Cardiac muscle cell (in vitro differentiated cells and primary cell): Measurements from ENCODE around the gene GPRC6A. TPM values are rescaled to one million over a fixed set of nuclear protein-coding genes. Genes with fewer than 3 reads are reported as not detected.
"Not testable (repeated sequence)": the region's sequence is repeated elsewhere in the genome, so short reads cannot be mapped to it uniquely, and the experiment has no call there.

ENCODE experiments used
- DNase-seq, 2 donors: peaks; one replicate each; pipeline versions ENCODE4 v3.0.0 to v3.0.0-alpha.2; 2010 to 2017; ENCODE audit warnings: low read depth in 1 of 2, low spot score in 1 of 2
- H3K27ac ChIP-seq: fragments of 200-600 bp; sonication (generic); 2 replicates; pipeline ENCODE4 v1.5.1; 2016
- H3K27me3 ChIP-seq: fragments of 200-600 bp; sonication (generic); 2 replicates; pipeline ENCODE4 v1.6.0; 2016; ENCODE audit warnings: control low read depth
- H3K36me3 ChIP-seq: fragments of 200-600 bp; sonication (generic); 2 replicates; pipeline ENCODE4 v1.5.1; 2016; ENCODE audit warnings: control low read depth
- H3K4me1 ChIP-seq: fragments of 200-600 bp; sonication (generic); 2 replicates; pipeline ENCODE4 v1.8.1; 2017; ENCODE audit warnings: low read depth, mild to moderate bottlenecking, mixed run types
- H3K4me3 ChIP-seq: fragments of 200-600 bp; sonication (generic); 2 replicates; pipeline ENCODE4 v1.5.1; 2016; ENCODE audit warnings: mild to moderate bottlenecking
- H3K9me3 ChIP-seq: fragments of 200-600 bp; sonication (generic); 2 replicates; pipeline ENCODE4 v1.5.1; 2017; ENCODE audit warnings: low read depth, mild to moderate bottlenecking, control low read depth
- polyA plus RNA-seq: library from polyadenylated mRNA; unstranded; fragments of >200 nt; fragmentation: Nextera tagmentation; extraction: Ambion mirVana; gene quantifications from 2 replicates; pipeline ENCODE4 v1.2.1, GENCODE V29; 2016
- total RNA-seq: library from RNA; depleted of rRNA; stranded (reverse); fragments of >200 nt; gene quantifications from 2 replicates; pipeline ENCODE4 v1.2.3, GENCODE V29; 2016
- TF ChIP-seq, protein P1 (sequence below): IDR thresholded peaks from 2 replicates; pipeline ENCODE4 v1.5.1; 2012; ENCODE audit warnings: low read depth, mild to moderate bottlenecking, low read length

The GPRC6A gene
- total and polyA plus RNA-seq, 2 experiments from 2014 or later = not detected

DNA sequence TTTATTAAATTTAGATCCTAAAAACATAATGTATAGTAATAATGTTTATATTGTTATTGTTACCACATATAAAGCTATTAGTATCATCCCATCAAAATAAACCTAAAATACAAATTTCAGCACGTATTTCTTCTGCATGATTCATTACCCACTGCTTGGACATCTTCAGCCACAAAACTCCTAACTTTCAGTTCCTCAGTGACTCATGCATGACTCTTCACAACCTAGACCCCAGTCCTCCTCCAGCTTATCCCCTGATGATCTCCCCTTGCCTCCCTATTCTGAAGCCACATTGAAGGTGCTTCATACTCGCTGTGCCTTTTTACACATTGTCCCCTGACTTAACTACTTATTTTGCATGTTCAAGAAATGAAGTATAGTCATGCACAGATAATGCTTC is 11.2 kb upstream of the GPRC6A start:
- peak in 1 of 2 donors; percentile 6 for DNase-seq
- H3K4me3 ChIP-seq = no peak overlapping the region
- no peaks in the 10 kb centered on the region for H3K9me3 ChIP-seq
- no peaks in the 10 kb centered on the region for H3K4me1 ChIP-seq
- no peaks in the 10 kb centered on the region for H3K27me3 ChIP-seq
- no peak overlapping the region for H3K27ac ChIP-seq
- H3K36me3 ChIP-seq = no peaks in the 10 kb centered on the region
- TF ChIP-seq, protein P1, sequence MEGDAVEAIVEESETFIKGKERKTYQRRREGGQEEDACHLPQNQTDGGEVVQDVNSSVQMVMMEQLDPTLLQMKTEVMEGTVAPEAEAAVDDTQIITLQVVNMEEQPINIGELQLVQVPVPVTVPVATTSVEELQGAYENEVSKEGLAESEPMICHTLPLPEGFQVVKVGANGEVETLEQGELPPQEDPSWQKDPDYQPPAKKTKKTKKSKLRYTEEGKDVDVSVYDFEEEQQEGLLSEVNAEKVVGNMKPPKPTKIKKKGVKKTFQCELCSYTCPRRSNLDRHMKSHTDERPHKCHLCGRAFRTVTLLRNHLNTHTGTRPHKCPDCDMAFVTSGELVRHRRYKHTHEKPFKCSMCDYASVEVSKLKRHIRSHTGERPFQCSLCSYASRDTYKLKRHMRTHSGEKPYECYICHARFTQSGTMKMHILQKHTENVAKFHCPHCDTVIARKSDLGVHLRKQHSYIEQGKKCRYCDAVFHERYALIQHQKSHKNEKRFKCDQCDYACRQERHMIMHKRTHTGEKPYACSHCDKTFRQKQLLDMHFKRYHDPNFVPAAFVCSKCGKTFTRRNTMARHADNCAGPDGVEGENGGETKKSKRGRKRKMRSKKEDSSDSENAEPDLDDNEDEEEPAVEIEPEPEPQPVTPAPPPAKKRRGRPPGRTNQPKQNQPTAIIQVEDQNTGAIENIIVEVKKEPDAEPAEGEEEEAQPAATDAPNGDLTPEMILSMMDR = no peak

DNA sequence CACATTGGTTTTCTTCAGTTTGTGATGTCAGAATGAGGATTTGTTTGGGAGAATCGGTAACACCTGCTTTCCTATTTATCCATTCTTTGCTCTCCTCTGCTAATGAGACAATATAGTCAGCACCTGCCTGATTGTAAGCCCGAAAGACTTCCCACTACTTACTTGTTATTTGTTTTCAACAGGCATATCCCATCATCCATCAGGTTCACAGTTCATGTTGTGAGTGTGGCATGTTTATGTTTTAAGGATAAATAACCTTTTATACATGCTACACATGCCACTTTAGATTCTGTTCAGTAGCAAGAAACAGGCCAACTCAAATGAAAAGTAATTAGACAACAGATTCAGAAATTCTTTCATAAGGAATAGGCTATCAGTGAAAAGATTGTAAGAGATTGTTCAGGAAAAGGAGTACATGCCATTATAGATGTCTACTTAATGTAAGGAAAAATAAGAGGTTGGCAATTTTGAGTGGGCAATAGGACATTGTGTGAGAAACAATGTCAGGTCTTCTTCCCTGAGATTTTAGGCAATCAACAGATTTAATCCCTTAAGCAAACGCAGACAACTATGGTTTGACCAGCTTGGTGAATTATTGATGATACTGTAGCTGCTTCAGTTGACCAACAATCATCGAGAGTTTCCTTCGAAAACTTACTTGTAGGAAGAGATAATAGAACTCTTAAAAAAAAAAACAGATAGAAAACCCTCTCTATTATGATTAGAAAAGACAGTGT is 7.9 kb upstream of the GPRC6A start:
- TF ChIP-seq, protein P1 = no peak
- no peaks in the 10 kb centered on the region for H3K4me1 ChIP-seq
- H3K27ac ChIP-seq = no peak overlapping the region
- DNase-seq = no peak
- H3K36me3 ChIP-seq = no peaks in the 10 kb centered on the region
- no peak overlapping the region for H3K4me3 ChIP-seq
- no peaks in the 10 kb centered on the region for H3K27me3 ChIP-seq
- H3K9me3 ChIP-seq = no peaks in the 10 kb centered on the region

DNA sequence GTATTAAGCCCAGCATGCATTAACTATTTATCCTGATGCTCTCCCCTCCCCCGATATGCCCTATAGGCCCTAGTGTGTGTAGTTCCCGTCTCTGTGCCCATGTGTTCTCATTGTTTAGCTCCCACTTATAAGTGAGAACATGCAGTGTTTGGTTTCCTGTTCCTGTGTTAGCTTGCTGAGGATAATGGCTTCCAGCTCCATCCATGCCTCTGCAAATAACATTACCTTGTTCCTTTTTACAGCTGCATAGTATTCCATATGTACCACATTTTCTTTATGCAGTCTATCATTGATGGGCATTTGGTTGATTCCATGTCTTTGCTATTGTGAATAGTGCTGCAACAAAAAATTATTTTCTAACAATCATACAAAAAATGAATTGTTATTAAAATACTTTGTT is 5.6 kb upstream of the GPRC6A start:
- not testable (repeated sequence) for H3K27ac ChIP-seq, H3K4me1 ChIP-seq, H3K36me3 ChIP-seq, H3K27me3 ChIP-seq, H3K9me3 ChIP-seq, H3K4me3 ChIP-seq, DNase-seq

DNA sequence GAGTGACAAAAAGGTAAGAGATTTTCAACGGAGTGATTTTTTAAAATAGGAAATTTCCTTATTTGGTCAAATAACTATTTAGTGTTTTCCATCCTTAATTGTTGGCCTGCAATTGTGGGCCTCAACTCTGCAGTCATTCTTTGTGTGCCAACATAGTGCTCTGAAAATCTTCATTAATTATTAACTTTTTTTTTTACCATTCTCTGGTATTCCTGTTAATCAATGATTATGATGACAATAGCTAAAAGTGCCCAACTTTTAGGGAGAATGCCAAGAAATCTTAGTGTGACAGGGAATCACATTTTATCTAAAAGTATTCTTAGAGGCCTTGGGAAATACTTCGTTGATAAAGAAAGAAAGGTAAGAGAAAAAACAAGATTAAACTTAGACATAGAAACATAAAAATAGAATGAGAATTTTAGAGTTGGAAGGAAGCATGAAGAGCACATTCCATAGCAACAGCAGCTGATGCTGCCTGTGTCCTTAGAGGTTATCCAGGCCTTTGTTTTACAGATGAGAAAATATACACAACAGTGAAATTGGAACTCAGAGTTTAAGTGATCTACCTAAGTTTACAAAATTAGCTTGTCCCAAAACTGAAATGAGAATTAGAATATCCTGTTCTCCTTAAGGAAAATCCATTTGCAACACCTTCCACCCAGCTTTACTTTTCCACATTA is 1.2 kb downstream of the GPRC6A start:
- Histone ChIP-seq H3K36me3 (no peaks in the 10 kb centered on the region), H3K27me3 (no peaks in the 10 kb centered on the region), H3K9me3 (no peaks in the 10 kb centered on the region), H3K4me1 (no peaks in the 10 kb centered on the region), H3K27ac (no peak overlapping the region), H3K4me3 (no peak overlapping the region)
- no peak for DNase-seq
- TF ChIP-seq, protein P1 = no peak

DNA sequence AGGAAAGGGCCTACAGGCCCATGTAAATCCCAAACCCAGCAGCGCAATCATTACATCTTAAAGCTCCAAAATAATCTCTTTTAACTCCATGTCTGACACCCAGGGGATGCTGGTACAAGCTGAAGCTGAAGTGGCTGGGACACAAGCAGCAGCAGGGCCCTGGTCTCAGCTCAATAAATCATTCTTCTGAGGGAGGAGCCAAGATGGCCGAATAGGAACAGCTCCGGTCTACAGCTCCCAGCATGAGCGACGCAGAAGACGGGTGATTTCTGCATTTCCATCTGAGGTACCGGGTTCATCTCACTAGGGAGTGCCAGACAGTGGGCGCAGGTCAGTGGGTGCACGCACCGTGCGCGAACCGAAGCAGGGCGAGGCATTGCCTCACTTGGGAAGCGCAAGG is 12.5 kb downstream of the GPRC6A start:
- H3K9me3 ChIP-seq, H3K27ac ChIP-seq, H3K4me1 ChIP-seq, DNase-seq, H3K4me3 ChIP-seq, H3K27me3 ChIP-seq, H3K36me3 ChIP-seq: not testable (repeated sequence)

- Histone ChIP-seq H3K27ac (no peak overlapping the region), H3K36me3 (no peaks in the 10 kb centered on the region), H3K4me3 (no peak overlapping the region), H3K27me3 (no peaks in the 10 kb centered on the region), H3K4me1 (no peaks in the 10 kb centered on the region), H3K9me3 (no peaks in the 10 kb centered on the region)
- TF ChIP-seq, protein P1 = no peak
- DNase-seq = no peak
These were observed 16.7 kb downstream of the GPRC6A start for GRCh38 chr6:116812051-116812650.
